ENCODE data around the gene MTERF4. TPM values are rescaled to one million over a fixed set of nuclear protein-coding genes. Genes with fewer than 3 reads are reported as not detected.
A peak's percentile ranks its signal among the peaks of the same experiment; 100 is the strongest.

Gene MTERF4
- total and polyA plus RNA-seq, 2 of the 13 experiments (the other 11 are each of a cell fraction or from before 2014, with no cell fraction given), result 50.5 to 59.8 TPM

GRCh38 chr2:241148891-241149674 is 47.0 kb upstream of the MTERF4 start, which contains the start of gene PASK (continued):
- TF ChIP-seq MEF2D (CRISPR knock-in tag; IDR thresholded peaks at IDR 0.05) (no peak), PHF21A (CRISPR knock-in tag; IDR thresholded peaks at IDR 0.05) (no peak; the same call in none of the 2 replicates), ZBTB33 (CRISPR knock-in tag; IDR thresholded peaks at IDR 0.05) (no peak), ZNF720 (CRISPR knock-in tag; IDR thresholded peaks at IDR 0.05) (no peak), NR3C1 (CRISPR knock-in tag; IDR thresholded peaks at IDR 0.05) (0 out of 2 replicates have a peak, but pooled peaks have one; percentile 49), ZNF552 (CRISPR knock-in tag; IDR thresholded peaks at IDR 0.05; ENCODE audit: borderline replicate concordance) (0 out of 2 replicates have a peak, but pooled peaks have one; percentile 58), KMT2A (CRISPR knock-in tag; IDR thresholded peaks at IDR 0.05) (0 out of 2 replicates have a peak, but pooled peaks have one; percentile 68), PITX1 (CRISPR knock-in tag; IDR thresholded peaks at IDR 0.05) (no peak; the same call in 1 of the 2 replicates), AFF4 (CRISPR knock-in tag; IDR thresholded peaks at IDR 0.05) (no peak), KDM4B (CRISPR knock-in tag; IDR thresholded peaks at IDR 0.05) (no peak), ARNTL (CRISPR knock-in tag; IDR thresholded peaks at IDR 0.05) (peak; percentile 53), PHF8 (CRISPR knock-in tag; IDR thresholded peaks at IDR 0.05) (no peak), MAF1 (CRISPR knock-in tag; IDR thresholded peaks at IDR 0.05; ENCODE audit: borderline replicate concordance) (no peak; the same call in 1 of the 2 replicates), ZNF225 (CRISPR knock-in tag; IDR thresholded peaks at IDR 0.05) (peak; percentile 56; the same call in 1 of the 2 replicates), ZNF704 (CRISPR knock-in tag; IDR thresholded peaks at IDR 0.05; ENCODE audit: borderline replicate concordance) (0 out of 2 replicates have a peak, but pooled peaks have one; percentile 64), STAT6 (CRISPR knock-in tag; IDR thresholded peaks at IDR 0.05; ENCODE audit: borderline replicate concordance) (no peak), ATF2 (CRISPR knock-in tag; IDR thresholded peaks at IDR 0.05) (no peak)
